ENCODE data around the gene EDEM1.

GRCh38 chr3:5258526-5258925 lies 71.0 kb downstream of the EDEM1 start:
- no peak for TF ChIP-seq CTCF (IDR thresholded peaks at IDR 0.05)
- TF ChIP-seq POLR2A (IDR thresholded peaks at IDR 0.05) = no peak

All from right lobe of liver (tissue), 4 donors.